ENCODE measurements around the gene ARL5C.

DNA sequence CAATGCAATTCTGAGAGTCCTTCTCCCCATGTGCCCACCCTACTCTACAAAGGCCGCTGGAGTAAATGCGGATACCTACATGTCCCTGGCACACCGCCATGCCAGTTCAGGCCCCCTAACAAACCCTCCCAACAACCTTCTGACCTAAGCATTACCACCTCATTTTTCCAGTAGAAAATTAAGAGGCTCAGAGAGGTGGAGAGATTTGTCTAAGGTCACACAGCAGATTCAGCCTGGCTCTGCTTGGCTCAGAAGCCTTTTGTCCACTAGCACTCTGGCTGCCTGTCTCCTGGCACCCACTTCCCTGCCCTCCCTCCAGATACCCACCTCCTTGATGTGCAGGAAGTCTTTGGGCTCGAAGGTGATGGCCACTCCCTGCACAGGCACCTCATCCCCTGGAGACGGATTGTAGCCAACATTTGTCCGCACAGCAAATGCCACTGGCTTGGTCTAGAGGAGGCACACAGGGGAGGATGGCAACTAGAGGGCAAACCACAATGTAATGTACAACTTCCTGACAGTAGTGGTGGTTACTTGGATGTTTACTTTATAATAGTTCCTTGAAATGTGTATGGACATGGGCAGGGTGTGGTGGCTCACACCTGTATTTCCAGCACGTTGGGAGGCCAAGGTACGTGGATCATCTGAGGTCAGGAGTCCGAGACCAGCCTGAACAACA, 21.3 kb upstream of the ARL5C start:
- TF ChIP-seq CTCF (IDR thresholded peaks at IDR 0.05) (no peak), MXD4 (CRISPR knock-in tag; IDR thresholded peaks at IDR 0.05; ENCODE audit: borderline replicate concordance) (no peak), ZNF425 (CRISPR knock-in tag; conservative IDR thresholded peaks at IDR 0.05) (no peak), USF2 (CRISPR knock-in tag; IDR thresholded peaks at IDR 0.05) (no peak), USF1 (CRISPR knock-in tag; IDR thresholded peaks at IDR 0.05) (no peak), HMGXB4 (CRISPR knock-in tag; IDR thresholded peaks at IDR 0.05) (no peak), NR2C2 (CRISPR knock-in tag; IDR thresholded peaks at IDR 0.05) (no peak), FOXK1 (CRISPR knock-in tag; IDR thresholded peaks at IDR 0.05) (no peak)
- TF ChIP-seq, protein P1, sequence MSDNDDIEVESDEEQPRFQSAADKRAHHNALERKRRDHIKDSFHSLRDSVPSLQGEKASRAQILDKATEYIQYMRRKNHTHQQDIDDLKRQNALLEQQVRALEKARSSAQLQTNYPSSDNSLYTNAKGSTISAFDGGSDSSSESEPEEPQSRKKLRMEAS (CRISPR knock-in tag; IDR thresholded peaks at IDR 0.05): no peak

Measured in WTC11 (cell line).